Astrocyte of the spinal cord (primary cell): ENCODE results near the gene NCOA6.

Source experiments
- DNase-seq: peaks from one replicate; pipeline ENCODE4 v3.0.0; 2011; ENCODE audit warnings: low read depth, low spot score
- H3K4me3 ChIP-seq: 2 replicates; pipeline ENCODE4 v1.5.1; 2011; ENCODE audit warnings: low read depth, mild to moderate bottlenecking, low read length, moderate library complexity
- in situ Hi-C: cut with HindIII; loops from 2 replicates; pipeline ENCODE4 v1.10.0; 2017; ENCODE audit warnings: low sequenced_read_pairs
- TF ChIP-seq, protein P1 (sequence below): IDR thresholded peaks from 2 replicates; pipeline ENCODE4 v1.5.1; 2012; ENCODE audit warnings: low read depth, mild to moderate bottlenecking, low read length, inconsistent platforms

The NCOA6 gene

DNA sequence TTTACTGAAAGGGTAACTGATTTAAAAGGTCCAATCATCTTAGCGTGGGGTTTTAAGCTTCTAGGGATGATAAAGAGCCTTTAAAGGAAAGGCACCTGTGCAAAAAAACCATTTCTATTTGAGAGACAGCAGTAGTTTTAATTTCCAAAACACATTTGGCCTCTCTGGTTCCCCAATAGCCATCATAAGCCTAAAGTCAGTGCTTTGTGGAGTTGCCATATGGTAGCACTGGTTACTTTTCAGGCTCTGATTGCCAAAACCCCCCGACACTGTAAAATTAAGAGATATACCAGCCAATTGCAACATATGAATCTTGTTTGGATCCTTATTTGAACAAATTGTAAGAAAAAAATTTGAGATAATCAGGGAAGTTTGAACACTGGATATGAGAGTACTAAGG, 76.7 kb downstream of the NCOA6 start:
- DNase-seq, result no peak
- no peak overlapping the region for H3K4me3 ChIP-seq
- TF ChIP-seq, protein P1, sequence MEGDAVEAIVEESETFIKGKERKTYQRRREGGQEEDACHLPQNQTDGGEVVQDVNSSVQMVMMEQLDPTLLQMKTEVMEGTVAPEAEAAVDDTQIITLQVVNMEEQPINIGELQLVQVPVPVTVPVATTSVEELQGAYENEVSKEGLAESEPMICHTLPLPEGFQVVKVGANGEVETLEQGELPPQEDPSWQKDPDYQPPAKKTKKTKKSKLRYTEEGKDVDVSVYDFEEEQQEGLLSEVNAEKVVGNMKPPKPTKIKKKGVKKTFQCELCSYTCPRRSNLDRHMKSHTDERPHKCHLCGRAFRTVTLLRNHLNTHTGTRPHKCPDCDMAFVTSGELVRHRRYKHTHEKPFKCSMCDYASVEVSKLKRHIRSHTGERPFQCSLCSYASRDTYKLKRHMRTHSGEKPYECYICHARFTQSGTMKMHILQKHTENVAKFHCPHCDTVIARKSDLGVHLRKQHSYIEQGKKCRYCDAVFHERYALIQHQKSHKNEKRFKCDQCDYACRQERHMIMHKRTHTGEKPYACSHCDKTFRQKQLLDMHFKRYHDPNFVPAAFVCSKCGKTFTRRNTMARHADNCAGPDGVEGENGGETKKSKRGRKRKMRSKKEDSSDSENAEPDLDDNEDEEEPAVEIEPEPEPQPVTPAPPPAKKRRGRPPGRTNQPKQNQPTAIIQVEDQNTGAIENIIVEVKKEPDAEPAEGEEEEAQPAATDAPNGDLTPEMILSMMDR, result no peak
- in situ Hi-C loops, result no loop called here

- in situ Hi-C loops, result no loop called here
- TF ChIP-seq, protein P1, result no peak
- no peak for DNase-seq
- H3K4me3 ChIP-seq, result no peak overlapping the region
These were observed 78.0 kb downstream of the NCOA6 start for GRCh38 chr20:34747479-34747878.

- in situ Hi-C loops, result no loop called here
- DNase-seq, result no peak
- H3K4me3 ChIP-seq, result no peak overlapping the region
- TF ChIP-seq, protein P1, result no peak
These were observed 78.8 kb downstream of the NCOA6 start for GRCh38 chr20:34746674-34747073.

- in situ Hi-C loops, result no loop called here
- no peak overlapping the region for H3K4me3 ChIP-seq
- TF ChIP-seq, protein P1, result no peak
- no peak for DNase-seq
These were observed 80.6 kb downstream of the NCOA6 start for GRCh38 chr20:34744847-34745246.

GRCh38 chr20:34744340-34744739, 81.1 kb downstream of the NCOA6 start:
- no peak overlapping the region for H3K4me3 ChIP-seq
- in situ Hi-C loops, result no loop called here
- no peak for DNase-seq
- TF ChIP-seq, protein P1, result no peak

- TF ChIP-seq, protein P1, result no peak
- DNase-seq, result no peak
- in situ Hi-C loops, result no loop called here
- H3K4me3 ChIP-seq, result no peak overlapping the region
These were observed 82.4 kb downstream of the NCOA6 start for GRCh38 chr20:34743039-34743438.
